Stimulated activated CD4-positive, alpha-beta T cell treated with anti-CD3 and anti-CD28 coated beads, Interleukin-12 subunit alpha, Interleukin-12 subunit beta, amount 100 ng/mL, for 24 hours (primary cell): ENCODE results near the gene CALM3.

ENCODE experiments used
- DNase-seq, 2 experiments: peaks; one replicate each; pipeline ENCODE4 v3.0.0-alpha.2; 2020; ENCODE audit warnings: low read depth in 2 of 2

CALM3 gene

GRCh38 chr19:46599716-46600373 is 1.3 kb upstream of the CALM3 start:
- no peak for DNase-seq

GRCh38 chr19:46600384-46601317 is 479 bp upstream of the CALM3 start:
- DNase-seq: peak; percentile 96 to 97

GRCh38 chr19:46602392-46603194 is 1.5 kb downstream of the CALM3 start:
- peak; percentile 54 to 64 for DNase-seq

- DNase-seq: no peak
These were observed 2.1 kb downstream of the CALM3 start for GRCh38 chr19:46603195-46603637.

GRCh38 chr19:46603752-46604231 is 2.7 kb downstream of the CALM3 start:
- no peak for DNase-seq

- DNase-seq: no peak
These were observed 3.7 kb downstream of the CALM3 start for GRCh38 chr19:46604781-46605355.

GRCh38 chr19:46605356-46605821 is 4.3 kb downstream of the CALM3 start:
- no peak for DNase-seq

- DNase-seq: no peak
These were observed 4.9 kb downstream of the CALM3 start for GRCh38 chr19:46606019-46606418.

GRCh38 chr19:46606681-46607447 is 5.7 kb downstream of the CALM3 start:
- no peak for DNase-seq

- no peak for DNase-seq
These were observed 6.3 kb downstream of the CALM3 start for GRCh38 chr19:46607448-46607841.

- DNase-seq: no peak
These were observed 7.0 kb downstream of the CALM3 start for GRCh38 chr19:46608178-46608577.

- no peak for DNase-seq
These were observed 7.6 kb downstream of the CALM3 start for GRCh38 chr19:46608581-46609345.

GRCh38 chr19:46609511-46610412 is 8.6 kb downstream of the CALM3 start:
- no peak for DNase-seq

GRCh38 chr19:46610413-46610775 is 9.3 kb downstream of the CALM3 start:
- no peak for DNase-seq

GRCh38 chr19:46610851-46611770 is 10.0 kb downstream of the CALM3 start:
- peak in 1 of 2 experiments; percentile 35 for DNase-seq

- DNase-seq: no peak
These were observed 10.6 kb downstream of the CALM3 start for GRCh38 chr19:46611776-46612175.

GRCh38 chr19:46613525-46613924 is 12.4 kb downstream of the CALM3 start:
- no peak for DNase-seq
